ENCODE data around the gene UNCX. TPM values are rescaled to one million over a fixed set of nuclear protein-coding genes. Genes with fewer than 3 reads are reported as not detected.

UNCX gene
- total and polyA plus RNA-seq, 2 of the 8 experiments (the other 6 are each of a cell fraction or from before 2014, with no cell fraction given): not detected

DNA sequence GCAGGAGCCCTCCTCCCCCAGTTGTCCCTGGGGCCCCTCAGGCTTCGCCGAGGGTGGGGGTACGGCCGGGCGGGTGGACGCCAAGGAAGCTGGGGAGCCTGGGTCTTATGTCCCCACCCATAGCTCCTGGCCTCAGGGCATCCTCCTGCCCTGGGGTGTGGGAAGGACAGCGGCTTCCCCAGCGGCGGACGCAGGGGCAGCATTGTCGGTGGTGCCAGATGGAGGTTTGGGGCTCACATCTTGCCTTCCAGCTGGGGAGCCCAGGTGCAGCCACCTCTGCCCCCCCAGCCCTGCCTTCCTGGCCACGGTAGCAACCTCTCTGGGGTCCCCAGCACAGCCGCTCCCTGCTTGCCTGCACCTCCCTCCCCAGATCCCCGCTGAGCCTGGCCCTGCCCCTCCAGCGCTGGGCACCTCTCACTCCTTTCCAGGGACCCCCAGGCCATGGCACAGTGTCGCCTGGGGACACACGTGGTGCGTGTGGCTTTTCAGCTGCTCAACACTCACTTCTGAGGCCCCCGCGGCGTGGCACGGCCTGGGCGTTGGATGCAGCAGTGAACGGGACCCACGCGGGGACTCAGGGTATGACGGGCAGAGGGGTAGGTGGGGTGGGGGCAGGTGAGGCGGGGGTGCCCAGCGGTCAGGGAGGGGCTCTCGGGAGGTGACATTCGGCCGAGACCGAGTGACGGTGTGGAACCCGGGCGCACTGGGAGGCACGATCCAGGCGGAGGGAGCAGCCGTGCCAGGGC, 53.1 kb downstream of the UNCX start:
- H3K9ac ChIP-seq (replicated peaks in 1 of 4; ENCODE audit: extremely low read depth in 1 of 4, low read depth in 3 of 4, low read length in 3 of 4): no peak overlapping the region
- FAIRE-seq: no peak
- no peak overlapping the region for H4K91ac ChIP-seq (replicated peaks; ENCODE audit: insufficient read length, low read length)
- no peaks in the 10 kb centered on the region for H3K79me2 ChIP-seq (ENCODE audit: control insufficient read depth in 1 of 2, insufficient read depth in 2 of 2, low read length in 2 of 2)
- ChIA-PET POLR2A (ENCODE audit: partially characterized antibody) (no interaction called here), CTCF (ENCODE audit: partially characterized antibody) (interaction anchor here (0.6 to 0.9 kb wide), 3 partner anchors 13 to 41 kb away, joined by 3 to 6 read pairs (median 4); no protein-coding TSS in a partner anchor)
- H3K27me3 ChIP-seq (replicated peaks in 1 of 4; ENCODE audit: control insufficient read depth in 3 of 4, extremely low read depth in 1 of 4, insufficient read depth in 3 of 4, low read length in 3 of 4): peaks cover 0 to 18% (median 14%) of the 10 kb centered on the region in 4 experiments; a peak in 5 of 7 replicates
- no peaks in the 10 kb centered on the region for H3K79me1 ChIP-seq (ENCODE audit: low read depth, low read length)
- H3K27ac ChIP-seq (ENCODE audit: low read depth, low read length): no peak overlapping the region
- H3K4me3 ChIP-seq (ENCODE audit: extremely low read depth in 1 of 4, insufficient read depth in 2 of 4, low read depth in 3 of 4, low read length in 4 of 4): no peak overlapping the region
- no peak overlapping the region for H3K4ac ChIP-seq (replicated peaks; ENCODE audit: insufficient read length, low read depth, low read length)
- H2BK15ac ChIP-seq (ENCODE audit: low read length): no peak overlapping the region
- H4K5ac ChIP-seq (ENCODE audit: insufficient read length, low read depth, low read length): no peak overlapping the region
- no peak overlapping the region for H2AFZ ChIP-seq (ENCODE audit: low read length)
- no peak overlapping the region for H2BK120ac ChIP-seq (replicated peaks; ENCODE audit: low read depth, low read length)
- no peak overlapping the region for H3K56ac ChIP-seq (replicated peaks; ENCODE audit: insufficient read length, low read depth, low read length)
- H2BK5ac ChIP-seq (ENCODE audit: low read depth, low read length): no peak overlapping the region
- H2BK20ac ChIP-seq (ENCODE audit: low read length): no peak overlapping the region
- H3K23ac ChIP-seq (ENCODE audit: insufficient read length): no peak overlapping the region
- H3K4me1 ChIP-seq (replicated peaks in 1 of 4; ENCODE audit: control insufficient read depth in 3 of 4, insufficient read depth in 4 of 4, low read length in 3 of 4): peaks cover 0 to 6% (median 0%) of the 10 kb centered on the region in 4 experiments; a peak in 2 of 7 replicates
- no peak overlapping the region for H3K18ac ChIP-seq (ENCODE audit: extremely low read depth, low read length)
- H3K36me3 ChIP-seq (ENCODE audit: control insufficient read depth in 2 of 4, insufficient read depth in 4 of 4, low read length in 3 of 4): no peaks in the 10 kb centered on the region
- no peak for DNase-seq (ENCODE audit: low read depth in 1 of 2, low spot score in 2 of 2)
- no peak overlapping the region for H3K14ac ChIP-seq (ENCODE audit: insufficient read length)
- peaks cover 3% of the 10 kb centered on the region; the same call in 1 of the 2 replicates for H3K23me2 ChIP-seq (ENCODE audit: low read depth, low read length)
- WGBS, 2 experiments (ENCODE audit: extremely low coverage in 1 of 2, insufficient coverage in 1 of 2, insufficient read length in 1 of 2, insufficient replicate concordance in 2 of 2, low coverage in 1 of 2, low lambda C conversion rate in 2 of 2, missing lambda C conversion rate in 1 of 2): 93% methylated on average over 18 of the region's 39 CpGs; no CpG with 5 or more reads in 1 of the 2 experiments
- H4K20me1 ChIP-seq (replicated peaks in 1 of 2; ENCODE audit: control insufficient read depth in 1 of 2, insufficient read depth in 2 of 2, low read length in 2 of 2): no peaks in the 10 kb centered on the region
- no peak overlapping the region for H2BK12ac ChIP-seq (ENCODE audit: low read depth, low read length)
- H3K9me3 ChIP-seq (ENCODE audit: insufficient read depth in 2 of 2, low read depth in 1 of 2, low read length in 1 of 2): no peaks in the 10 kb centered on the region
- H4K8ac ChIP-seq (ENCODE audit: extremely low read depth, insufficient read depth, low read length): no peak overlapping the region
- no peak overlapping the region for H3K4me2 ChIP-seq (ENCODE audit: insufficient read depth in 1 of 2, low read depth in 2 of 2, low read length in 2 of 2)
- no peak overlapping the region for H2AK5ac ChIP-seq (ENCODE audit: low read depth, low read length)
- TF ChIP-seq TCF12 (IDR thresholded peaks at IDR 0.05; ENCODE audit: low read depth, low read length) (no peak), MAX (IDR thresholded peaks at IDR 0.05) (no peak), GTF2F1 (IDR thresholded peaks at IDR 0.05; ENCODE audit: borderline replicate concordance, low read depth, low read length) (no peak), EGR1 (IDR thresholded peaks at IDR 0.05; ENCODE audit: borderline replicate concordance, low read depth, low read length) (no peak), TEAD4 (IDR thresholded peaks at IDR 0.05; ENCODE audit: low read depth, low read length) (no peak), JUN (IDR thresholded peaks at IDR 0.05; ENCODE audit: low read depth, low read length) (no peak), SUZ12 (IDR thresholded peaks at IDR 0.05; ENCODE audit: low read length) (no peak), RBBP5 (IDR thresholded peaks at IDR 0.05; ENCODE audit: borderline replicate concordance, low read depth, low read length) (no peak), SAP30 (IDR thresholded peaks at IDR 0.05; ENCODE audit: insufficient read depth, insufficient replicate concordance, low read length) (no peak), TAF1 (IDR thresholded peaks at IDR 0.05; ENCODE audit: low read depth, low read length) (no peak), KDM5A (IDR thresholded peaks at IDR 0.05; ENCODE audit: low read length) (no peak), GABPA (IDR thresholded peaks at IDR 0.05; ENCODE audit: borderline replicate concordance, insufficient read depth, low read length) (no peak), JUND (IDR thresholded peaks at IDR 0.05; ENCODE audit: low read length) (no peak)
